HFFc6 (cell line): Measurements from ENCODE around the gene PYY. TPM values are rescaled to one million over a fixed set of nuclear protein-coding genes. Genes with fewer than 3 reads are reported as not detected.

ENCODE experiments used
- DNase-seq: peaks from one replicate; pipeline ENCODE4 v3.0.0-alpha.2; 2018
- H3K27ac Mint-ChIP-seq: 2 replicates; pipeline ENCODE4 v1.8.0; 2020; ENCODE audit warnings: mild to moderate bottlenecking, mixed read lengths
- H3K27me3 Mint-ChIP-seq: 2 replicates; pipeline ENCODE4 v1.8.0; 2021; ENCODE audit warnings: mild to moderate bottlenecking, moderate library complexity, mixed read lengths; ENCODE audit not compliant: insufficient read depth
- H3K36me3 Mint-ChIP-seq: 2 replicates; pipeline ENCODE4 v1.8.0; 2021; ENCODE audit warnings: low read depth, mixed read lengths
- H3K4me1 Mint-ChIP-seq: 2 replicates; pipeline ENCODE4 v1.8.0; 2020; ENCODE audit warnings: low read depth, mixed read lengths
- H3K4me3 Mint-ChIP-seq: 2 replicates; pipeline ENCODE4 v1.8.0; 2020; ENCODE audit warnings: mild to moderate bottlenecking, moderate library complexity, mixed read lengths
- H3K9me3 Mint-ChIP-seq: 2 replicates; pipeline ENCODE4 v1.8.0; 2020; ENCODE audit warnings: mild to moderate bottlenecking, mixed read lengths
- total RNA-seq, 6 experiments: library from RNA; stranded (reverse); fragmentation: NEBNext Ultra II Directional; extraction: Animal tissue kit (Norgen Biotek cat#: 25700); gene quantifications; 2 replicates in 1 of 6; 3 replicates in 5 of 6; pipeline ENCODE4 v1.2.3, GENCODE V29; 2021
- TF ChIP-seq, protein P1 (sequence below): fragments of 200-600 bp; sonication (generic); IDR thresholded peaks from 2 replicates; pipeline ENCODE4 v1.5.0; 2021; ENCODE audit warnings: antibody characterized with exemption, mild to moderate bottlenecking

Gene PYY
- total RNA-seq, 6 experiments from 2014 or later: 0.43 TPM; not detected in 5

DNA sequence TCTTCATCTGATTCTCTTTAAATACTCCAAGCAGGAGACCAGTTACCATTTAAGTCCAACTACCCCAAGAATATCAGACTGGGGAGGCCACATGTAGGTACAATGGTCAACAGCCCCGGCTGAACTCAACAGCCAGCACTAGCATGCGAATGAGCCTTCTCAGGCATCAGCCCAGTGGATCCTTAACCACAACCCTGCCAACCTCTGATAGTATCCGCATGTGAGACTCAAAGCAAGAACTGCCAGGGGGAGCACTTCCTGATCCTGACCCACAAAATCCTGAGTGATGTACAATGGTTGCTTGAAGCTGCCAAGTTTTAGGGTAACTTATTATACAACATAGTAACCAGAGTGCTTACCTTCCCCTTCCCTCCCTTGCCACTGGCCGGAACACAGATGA is 4.0 kb downstream of the PYY start:
- DNase-seq: no peak
- peaks cover 21% of the 10 kb centered on the region for H3K4me1 Mint-ChIP-seq
- no peaks in the 10 kb centered on the region for H3K36me3 Mint-ChIP-seq
- TF ChIP-seq, protein P1, sequence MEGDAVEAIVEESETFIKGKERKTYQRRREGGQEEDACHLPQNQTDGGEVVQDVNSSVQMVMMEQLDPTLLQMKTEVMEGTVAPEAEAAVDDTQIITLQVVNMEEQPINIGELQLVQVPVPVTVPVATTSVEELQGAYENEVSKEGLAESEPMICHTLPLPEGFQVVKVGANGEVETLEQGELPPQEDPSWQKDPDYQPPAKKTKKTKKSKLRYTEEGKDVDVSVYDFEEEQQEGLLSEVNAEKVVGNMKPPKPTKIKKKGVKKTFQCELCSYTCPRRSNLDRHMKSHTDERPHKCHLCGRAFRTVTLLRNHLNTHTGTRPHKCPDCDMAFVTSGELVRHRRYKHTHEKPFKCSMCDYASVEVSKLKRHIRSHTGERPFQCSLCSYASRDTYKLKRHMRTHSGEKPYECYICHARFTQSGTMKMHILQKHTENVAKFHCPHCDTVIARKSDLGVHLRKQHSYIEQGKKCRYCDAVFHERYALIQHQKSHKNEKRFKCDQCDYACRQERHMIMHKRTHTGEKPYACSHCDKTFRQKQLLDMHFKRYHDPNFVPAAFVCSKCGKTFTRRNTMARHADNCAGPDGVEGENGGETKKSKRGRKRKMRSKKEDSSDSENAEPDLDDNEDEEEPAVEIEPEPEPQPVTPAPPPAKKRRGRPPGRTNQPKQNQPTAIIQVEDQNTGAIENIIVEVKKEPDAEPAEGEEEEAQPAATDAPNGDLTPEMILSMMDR: peak; percentile 35
- H3K9me3 Mint-ChIP-seq: no peaks in the 10 kb centered on the region
- no peak overlapping the region for H3K27ac Mint-ChIP-seq
- H3K4me3 Mint-ChIP-seq: no peak overlapping the region
- peaks cover 42% of the 10 kb centered on the region for H3K27me3 Mint-ChIP-seq

DNA sequence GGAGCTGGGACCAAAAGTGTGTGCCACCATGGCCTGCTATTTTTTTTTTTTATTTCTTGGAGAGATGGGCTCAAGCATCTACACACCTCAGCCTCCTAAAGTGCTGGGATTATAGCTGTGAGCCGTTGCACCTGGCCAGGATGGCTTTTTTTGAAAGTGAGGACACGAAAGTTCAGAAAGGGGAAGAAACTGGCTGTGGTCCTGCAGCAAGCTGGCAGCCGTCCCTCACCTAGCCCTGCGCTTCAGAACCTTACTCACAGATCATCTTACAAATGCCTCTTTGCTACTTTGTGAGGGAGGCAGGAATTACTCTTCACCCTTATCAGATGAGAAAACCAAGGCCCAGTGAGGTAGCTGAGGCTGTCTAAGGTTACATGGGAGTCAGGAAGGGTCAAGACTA is 7.0 kb downstream of the PYY start:
- Mint-ChIP-seq H3K36me3 (no peaks in the 10 kb centered on the region), H3K27ac (no peak overlapping the region), H3K4me1 (peaks cover 27% of the 10 kb centered on the region), H3K4me3 (no peak overlapping the region), H3K9me3 (no peaks in the 10 kb centered on the region), H3K27me3 (peaks cover 26% of the 10 kb centered on the region)
- no peak for DNase-seq
- TF ChIP-seq, protein P1: 0 out of 2 replicates have a peak, but pooled peaks have one; percentile 1

DNA sequence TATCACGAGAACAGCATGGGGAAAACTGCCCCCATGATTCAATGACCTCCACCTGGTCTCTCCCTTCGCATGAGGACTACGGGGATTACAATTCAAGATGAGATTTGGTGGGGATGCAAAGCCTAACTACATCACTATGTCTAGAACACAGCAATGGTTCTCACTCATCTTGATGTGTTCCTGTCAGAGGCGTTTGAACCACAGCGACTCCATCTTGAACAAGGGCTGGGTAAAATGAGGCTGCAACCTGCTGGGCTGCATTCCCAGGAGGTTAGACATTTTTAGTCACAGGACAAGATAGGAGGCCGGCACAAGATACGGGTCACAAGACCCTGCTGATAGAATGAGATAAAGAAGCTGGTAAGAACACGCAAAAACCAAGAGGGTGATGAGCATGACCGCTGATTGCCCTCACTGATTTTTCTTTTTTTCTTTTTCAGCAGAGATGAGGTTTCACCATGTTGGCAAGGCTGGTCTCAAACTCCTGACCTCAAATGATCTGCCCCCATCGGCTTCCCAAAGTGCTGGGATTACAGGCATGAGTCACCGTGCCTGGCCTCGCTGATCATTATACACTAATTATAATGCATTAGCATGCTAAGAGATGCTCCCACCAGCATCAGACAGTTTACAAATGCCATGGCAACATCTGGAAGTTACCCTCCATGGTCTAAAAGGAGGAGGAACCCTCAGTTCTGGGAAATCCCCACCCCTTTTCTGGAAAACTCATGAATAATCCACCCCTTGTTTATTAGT is 8.5 kb downstream of the PYY start:
- Mint-ChIP-seq H3K4me1 (peaks cover 27% of the 10 kb centered on the region), H3K4me3 (no peak overlapping the region), H3K27me3 (peaks cover 15% of the 10 kb centered on the region), H3K27ac (no peak overlapping the region), H3K36me3 (no peaks in the 10 kb centered on the region), H3K9me3 (no peaks in the 10 kb centered on the region)
- TF ChIP-seq, protein P1: no peak
- DNase-seq: peak; percentile 42

DNA sequence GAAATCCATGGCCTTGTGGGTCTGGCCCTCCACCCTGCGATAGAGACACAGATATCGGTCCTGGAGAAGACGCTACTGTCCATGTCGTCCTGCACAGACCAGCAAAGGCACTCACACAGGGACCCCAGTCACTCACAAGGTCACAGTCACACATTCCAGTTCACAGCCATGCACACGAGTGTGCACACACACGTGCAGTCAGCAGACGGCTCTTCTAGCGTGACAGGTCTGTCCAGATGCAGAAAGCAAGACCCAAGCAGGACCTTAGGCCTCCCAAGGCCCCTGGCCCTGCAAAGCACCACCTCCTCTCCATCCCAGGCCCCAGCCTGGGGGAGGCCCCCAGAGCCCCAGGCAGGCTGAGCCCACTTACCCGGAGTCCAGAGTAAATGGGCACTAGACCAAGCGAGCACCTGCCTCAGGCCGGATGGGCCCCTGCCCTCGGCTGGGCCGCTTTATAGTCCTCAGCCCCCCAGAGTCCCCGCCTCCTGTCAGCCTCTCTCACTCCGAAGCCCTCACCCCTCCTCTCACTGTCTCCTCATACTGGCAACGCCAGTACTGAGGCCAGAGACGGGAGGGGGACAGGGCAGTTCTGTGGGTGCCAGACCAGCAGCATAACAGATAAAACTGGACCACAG is 11.6 kb downstream of the PYY start, which contains the start of gene PPY:
TSS of gene PPY (minus strand) at position 426 of the 635 bp plus-strand sequence. CDS start 822 bp downstream, outside the sequence.
- Mint-ChIP-seq H3K36me3 (no peaks in the 10 kb centered on the region), H3K4me3 (no peak within 1 kb of the TSS), H3K27ac (no peak within 1 kb of the TSS), H3K4me1 (peaks cover 29% of the 10 kb centered on the region), H3K9me3 (no peaks in the 10 kb centered on the region), H3K27me3 (peaks cover 14% of the 10 kb centered on the region)
- no peak for DNase-seq
- TF ChIP-seq, protein P1: no peak

DNA sequence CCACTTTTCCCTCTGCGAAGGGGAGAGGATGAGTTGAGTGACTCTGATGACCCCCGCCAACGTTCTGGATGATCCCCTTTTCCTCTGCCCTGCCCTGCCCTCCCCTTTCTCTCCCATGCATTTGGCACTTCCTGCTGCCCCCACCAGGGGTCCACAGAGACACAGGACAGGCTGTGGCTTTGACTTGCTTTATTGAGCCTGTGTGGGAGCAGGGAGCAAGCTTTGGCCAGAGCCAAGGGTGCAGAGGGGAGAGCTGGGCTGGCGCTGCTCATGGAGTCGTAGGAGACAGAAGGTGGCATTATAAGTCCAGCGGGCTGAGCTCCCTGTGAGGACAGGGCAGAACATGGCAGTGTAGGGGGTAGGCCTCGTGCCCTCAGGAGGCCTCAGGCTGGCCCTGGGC is 13.1 kb downstream of the PYY start:
- H3K9me3 Mint-ChIP-seq: no peaks in the 10 kb centered on the region
- H3K27me3 Mint-ChIP-seq: peaks cover 14% of the 10 kb centered on the region
- H3K27ac Mint-ChIP-seq: no peak overlapping the region
- no peak overlapping the region for H3K4me3 Mint-ChIP-seq
- peaks cover 33% of the 10 kb centered on the region for H3K4me1 Mint-ChIP-seq
- TF ChIP-seq, protein P1: peak; percentile 77
- no peaks in the 10 kb centered on the region for H3K36me3 Mint-ChIP-seq
- peak; percentile 17 for DNase-seq
